Measurements from ENCODE around the gene IQSEC3. TPM values are rescaled to one million over a fixed set of nuclear protein-coding genes. Genes with fewer than 3 reads are reported as not detected.
"Not testable (repeated sequence)": the region's sequence is repeated elsewhere in the genome, so short reads cannot be mapped to it uniquely, and the experiment has no call there.

The IQSEC3 gene
- total RNA-seq, 1 donor from 2014 or later: 4.2 TPM

- peaks cover 66% of the 10 kb centered on the region for H3K27me3 Mint-ChIP-seq
- H3K4me1 Mint-ChIP-seq (ENCODE audit: unreplicated experiment): peaks cover 21% of the 10 kb centered on the region
- H3K36me3 Mint-ChIP-seq: no peaks in the 10 kb centered on the region
- no peak overlapping the region for H3K4me3 Mint-ChIP-seq
- H3K27ac Mint-ChIP-seq: peak overlapping the region; percentile 24
- no peaks in the 10 kb centered on the region for H3K9me3 Mint-ChIP-seq
- no peak for TF ChIP-seq CTCF (conservative IDR thresholded peaks at IDR 0.05)
- DNase-seq (ENCODE audit: extremely low spot score, unreplicated experiment): no peak
These were observed 146.4 kb downstream of the IQSEC3 start for GRCh38 chr12:212715-213526.

GRCh38 chr12:213527-213932 is 147.0 kb downstream of the IQSEC3 start:
- Mint-ChIP-seq H3K4me3 (peak overlapping the region; percentile 9), H3K9me3 (no peaks in the 10 kb centered on the region), H3K4me1 (ENCODE audit: unreplicated experiment) (peaks cover 21% of the 10 kb centered on the region), H3K27me3 (peaks cover 60% of the 10 kb centered on the region), H3K36me3 (no peaks in the 10 kb centered on the region), H3K27ac (no peak overlapping the region)
- TF ChIP-seq CTCF (conservative IDR thresholded peaks at IDR 0.05): no peak
- DNase-seq (ENCODE audit: extremely low spot score, unreplicated experiment): no peak

GRCh38 chr12:214003-214741 is 147.6 kb downstream of the IQSEC3 start, which contains the start of gene SLC6A12:
Gene SLC6A12, minus strand, starts transcription at chr12:214157. Its CDS starts 4,171 bp downstream, at chr12:209986.
- Mint-ChIP-seq H3K4me1 (ENCODE audit: unreplicated experiment) (peaks cover 21% of the 10 kb centered on the region), H3K9me3 (no peaks in the 10 kb centered on the region), H3K4me3 (peak within 1 kb of the TSS; percentile 27), H3K27me3 (peaks cover 62% of the 10 kb centered on the region), H3K27ac (peak within 1 kb of the TSS; percentile 24), H3K36me3 (no peaks in the 10 kb centered on the region)
- DNase-seq (ENCODE audit: extremely low spot score, unreplicated experiment): no peak
- no peak for TF ChIP-seq CTCF (conservative IDR thresholded peaks at IDR 0.05)

GRCh38 chr12:215116-215515 is 148.5 kb downstream of the IQSEC3 start:
- peaks cover 54% of the 10 kb centered on the region for H3K27me3 Mint-ChIP-seq
- no peak for TF ChIP-seq CTCF (conservative IDR thresholded peaks at IDR 0.05)
- DNase-seq (ENCODE audit: extremely low spot score, unreplicated experiment): no peak
- H3K4me3 Mint-ChIP-seq: no peak overlapping the region
- peaks cover 21% of the 10 kb centered on the region for H3K4me1 Mint-ChIP-seq (ENCODE audit: unreplicated experiment)
- no peaks in the 10 kb centered on the region for H3K36me3 Mint-ChIP-seq
- H3K27ac Mint-ChIP-seq: no peak overlapping the region
- H3K9me3 Mint-ChIP-seq: no peaks in the 10 kb centered on the region

- H3K27me3 Mint-ChIP-seq: peaks cover 35% of the 10 kb centered on the region
- H3K4me1 Mint-ChIP-seq (ENCODE audit: unreplicated experiment): peaks cover 12% of the 10 kb centered on the region
- not testable (repeated sequence) for DNase-seq (ENCODE audit: extremely low spot score, unreplicated experiment); H3K4me3 Mint-ChIP-seq; H3K36me3 Mint-ChIP-seq; H3K27ac Mint-ChIP-seq; H3K9me3 Mint-ChIP-seq
These were observed 150.5 kb downstream of the IQSEC3 start for GRCh38 chr12:217029-217428.

- no peaks in the 10 kb centered on the region for H3K36me3 Mint-ChIP-seq
- no peak for DNase-seq (ENCODE audit: extremely low spot score, unreplicated experiment)
- no peak overlapping the region for H3K4me3 Mint-ChIP-seq
- H3K27ac Mint-ChIP-seq: no peak overlapping the region
- H3K9me3 Mint-ChIP-seq: no peaks in the 10 kb centered on the region
- no peak for TF ChIP-seq CTCF (conservative IDR thresholded peaks at IDR 0.05)
- peaks cover 8% of the 10 kb centered on the region for H3K4me1 Mint-ChIP-seq (ENCODE audit: unreplicated experiment)
- peaks cover 37% of the 10 kb centered on the region for H3K27me3 Mint-ChIP-seq
These were observed 151.7 kb downstream of the IQSEC3 start for GRCh38 chr12:218221-218620.
